Fibroblast of skin of scalp (primary cell): ENCODE measurements around the gene CAPS2. TPM values are rescaled to one million over a fixed set of nuclear protein-coding genes. Genes with fewer than 3 reads are reported as not detected.
"Not testable (repeated sequence)": the region's sequence is repeated elsewhere in the genome, so short reads cannot be mapped to it uniquely, and the experiment has no call there.

Experiments used
- DNase-seq: peaks from one replicate; pipeline ENCODE4 v3.0.0-alpha.2; 2013
- polyA plus RNA-seq, 2 experiments: library from polyadenylated mRNA; unstranded; fragments of 120-200 nt; gene quantifications; one replicate each; pipeline ENCODE4 v1.2.1, GENCODE V29; 2013; ENCODE audit not compliant: insufficient read length in 2 of 2

Gene CAPS2
- polyA plus RNA-seq (2013, experiment 1 of 2; ENCODE audit: insufficient read length), result 0.81 TPM
- 1.4 TPM for polyA plus RNA-seq (2013, experiment 2 of 2; ENCODE audit: insufficient read length)

DNA sequence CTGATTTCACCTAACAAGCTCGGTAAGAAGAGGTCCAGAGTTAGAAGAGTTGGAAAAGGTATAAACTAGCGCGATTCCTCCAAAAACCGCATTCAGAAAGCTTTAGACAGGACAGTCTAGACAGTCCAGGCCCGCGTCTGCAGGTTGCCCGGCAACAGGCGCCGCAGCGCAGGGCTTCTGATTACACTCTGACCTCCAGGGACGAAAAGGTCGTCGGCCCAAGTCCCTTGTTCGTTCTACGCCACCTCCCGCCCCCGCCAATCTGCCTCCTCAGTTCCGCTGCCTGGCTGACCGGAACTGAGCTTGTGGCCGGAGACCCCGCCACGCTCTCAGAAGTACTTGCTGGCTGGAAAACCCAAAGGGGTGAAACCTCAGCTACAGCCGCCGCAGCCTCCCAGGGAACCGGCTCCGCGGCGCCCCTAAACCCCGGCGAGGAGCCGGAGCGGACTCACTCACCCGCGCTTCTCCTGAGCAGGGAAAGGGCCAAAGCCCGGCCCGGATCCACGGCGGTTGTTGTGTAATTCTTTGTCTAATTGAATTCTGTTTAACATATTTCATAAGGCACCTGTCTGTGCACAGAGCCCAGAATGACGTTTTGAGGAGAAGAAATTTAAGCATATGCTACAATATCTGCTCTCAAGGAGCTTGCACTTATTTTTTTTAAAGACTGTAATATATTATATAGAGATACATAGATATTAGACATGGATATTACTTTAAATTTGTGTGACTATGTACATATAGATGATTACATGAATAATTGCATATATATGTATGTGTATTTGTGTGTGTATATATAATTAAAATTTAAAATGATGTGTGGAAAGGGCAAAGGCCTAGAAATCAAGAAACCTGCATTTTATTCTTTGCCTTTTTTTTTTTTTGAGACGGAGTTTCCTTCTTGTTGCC lies at the start of gene CAPS2:
TSS of gene CAPS2 (minus strand) at position 407 of the 909 bp plus-strand sequence. CDS start 3,826 bp downstream, outside the sequence.
- peak; percentile 84 for DNase-seq

DNA sequence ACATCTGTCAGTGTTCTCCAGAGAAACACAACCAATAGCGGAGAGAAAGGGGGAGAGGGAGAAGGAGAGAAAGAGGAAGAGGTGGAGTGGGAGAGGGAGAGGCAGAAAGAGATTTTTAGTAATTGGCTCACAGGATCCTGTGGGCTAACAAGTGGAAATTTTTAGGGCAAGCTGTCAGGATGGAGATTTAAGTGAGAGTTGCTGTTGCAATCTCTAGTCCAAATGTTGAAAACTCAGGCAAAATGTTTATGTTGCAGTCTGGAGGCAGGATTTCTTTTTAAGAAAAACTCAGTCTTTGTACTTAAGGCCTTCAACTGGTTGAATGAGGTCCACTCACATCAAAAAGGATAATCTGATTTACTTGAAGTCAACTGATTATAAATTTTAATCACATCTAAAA lies 48.2 kb upstream of the CAPS2 start:
- DNase-seq, result no peak

DNA sequence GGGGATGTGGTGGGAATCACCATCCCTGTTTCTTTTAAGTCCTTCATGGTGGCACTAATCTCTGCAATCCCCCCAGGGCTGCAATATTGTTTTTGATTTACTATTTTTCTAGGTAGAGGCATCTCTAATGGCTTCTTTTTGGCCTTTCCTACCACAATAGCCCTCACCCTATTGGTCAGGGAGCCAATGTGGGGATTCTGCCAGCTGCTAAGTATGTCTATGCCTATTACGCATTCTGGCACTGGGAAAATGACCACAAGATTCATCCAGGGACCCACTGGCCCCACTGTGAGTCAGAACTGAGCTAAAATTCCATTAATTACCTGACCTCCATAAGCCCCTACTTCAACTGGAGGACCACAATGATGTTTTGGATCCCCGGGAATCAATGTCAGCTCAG lies 44.8 kb upstream of the CAPS2 start:
- DNase-seq, result no peak

DNA sequence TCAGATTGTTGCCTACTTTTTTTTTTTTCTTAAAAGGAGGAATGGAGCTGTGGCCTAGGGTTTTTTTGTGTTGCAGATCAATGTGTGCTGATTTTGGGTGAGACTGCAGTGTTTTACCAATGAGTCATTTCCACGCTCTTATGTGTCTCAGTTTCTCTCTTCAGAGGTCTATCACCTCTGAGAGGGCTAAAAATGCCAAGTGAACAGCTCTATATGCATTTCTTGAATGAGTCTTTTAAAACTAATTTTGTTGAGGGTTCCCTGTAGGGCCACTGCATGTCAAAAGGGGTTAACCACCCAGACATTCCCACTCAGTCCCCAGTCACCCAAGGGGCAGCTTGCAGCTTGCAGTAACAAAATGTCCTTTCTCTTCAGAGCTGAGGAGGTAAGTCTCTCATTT lies 36.5 kb upstream of the CAPS2 start:
- peak; percentile 13 for DNase-seq

DNA sequence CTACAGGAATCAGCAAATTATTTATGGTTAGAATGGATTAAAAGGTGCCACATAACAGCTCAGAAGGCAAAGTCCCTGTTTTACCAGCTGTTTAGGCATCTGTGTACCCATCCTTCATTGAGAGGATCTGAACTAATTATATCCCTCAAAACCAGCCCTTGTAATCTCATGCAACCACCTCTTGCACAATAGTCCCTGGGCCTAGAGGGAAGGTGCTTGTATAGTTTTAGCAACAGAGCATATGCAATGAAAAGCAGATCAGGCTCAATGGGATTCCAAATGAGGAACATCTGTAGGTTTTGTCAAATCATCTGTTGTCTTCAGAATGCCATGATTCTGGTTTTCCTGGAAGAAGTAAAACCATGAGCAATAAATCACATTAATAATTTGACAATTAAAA lies 34.8 kb upstream of the CAPS2 start:
- peak; percentile 16 for DNase-seq

DNA sequence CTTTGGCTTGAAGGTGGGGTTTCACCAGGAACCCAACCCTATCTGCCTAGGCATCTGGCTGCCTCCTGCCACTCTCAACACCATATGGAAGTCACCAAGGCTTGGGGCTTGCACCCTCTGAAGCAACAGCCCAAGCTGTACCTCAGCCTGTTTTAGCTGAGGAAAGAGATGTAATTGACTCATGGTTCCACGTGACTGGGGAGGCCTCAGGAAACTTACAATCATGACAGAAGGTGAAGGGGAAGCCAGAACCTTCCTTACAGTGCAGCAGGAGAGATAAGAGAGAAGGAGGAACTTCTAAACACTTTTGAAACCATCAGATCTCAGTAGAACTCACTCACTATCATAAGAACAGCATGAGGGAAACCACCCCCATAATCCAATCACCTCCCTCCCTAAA lies 31.3 kb upstream of the CAPS2 start:
- no peak for DNase-seq

DNA sequence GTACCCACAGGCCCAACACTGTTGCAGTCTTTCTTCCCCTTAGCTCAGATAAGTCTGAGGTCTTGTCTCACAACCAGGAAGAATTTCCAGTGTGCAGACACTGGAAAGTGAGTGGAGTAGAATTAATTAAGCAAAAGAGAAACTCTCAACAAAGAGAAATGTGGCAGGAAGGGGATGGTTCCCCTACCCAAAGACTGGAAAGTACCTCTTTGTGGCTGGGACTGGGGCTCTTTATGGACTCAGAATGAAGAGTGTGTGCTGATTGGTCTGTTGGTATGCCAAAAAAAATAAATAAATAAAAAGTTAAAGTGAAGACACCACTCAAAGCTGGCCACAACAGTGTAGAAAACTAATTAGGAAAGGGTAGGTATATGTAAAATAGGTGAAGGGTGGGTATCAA lies 30.8 kb upstream of the CAPS2 start:
- DNase-seq, result no peak

DNA sequence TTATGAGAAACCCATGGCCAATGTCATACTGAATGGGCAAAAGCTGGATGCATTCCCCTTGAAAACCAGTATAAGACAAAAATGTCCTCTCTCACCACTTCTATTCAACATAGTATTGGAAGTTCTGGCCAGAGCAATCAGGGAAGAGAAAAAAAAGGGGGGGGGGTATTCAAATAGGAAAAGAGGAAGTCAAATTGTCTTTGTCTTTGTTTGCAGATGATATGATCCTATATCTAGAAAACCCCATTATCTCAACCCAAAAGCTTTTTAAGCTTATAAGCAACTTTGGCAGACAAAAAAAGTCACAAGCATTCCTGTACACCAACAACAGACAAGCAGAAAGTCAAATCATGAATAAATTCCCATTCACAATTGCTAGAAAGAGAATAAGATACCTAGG lies 23.9 kb upstream of the CAPS2 start:
- DNase-seq, result no peak

DNA sequence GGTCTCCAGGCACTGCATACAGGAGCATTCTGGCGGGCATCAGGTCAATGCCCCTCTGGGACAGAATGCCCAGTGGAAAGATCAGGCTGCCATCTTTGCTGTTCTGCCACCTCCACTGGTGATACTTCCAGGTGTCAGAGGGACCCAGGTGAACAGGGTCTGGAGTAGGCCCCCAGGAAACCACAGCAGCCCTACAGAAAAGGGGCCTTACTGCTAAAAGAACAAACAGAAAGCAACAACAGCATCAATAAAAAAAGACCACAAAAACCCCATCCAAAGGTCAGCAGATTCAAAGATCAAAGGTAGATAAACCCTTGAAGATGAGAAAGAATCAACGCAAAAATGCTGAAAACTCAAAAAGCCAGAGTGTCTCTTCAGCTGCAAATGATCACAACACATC lies 20.3 kb upstream of the CAPS2 start:
- DNase-seq, result no peak

DNA sequence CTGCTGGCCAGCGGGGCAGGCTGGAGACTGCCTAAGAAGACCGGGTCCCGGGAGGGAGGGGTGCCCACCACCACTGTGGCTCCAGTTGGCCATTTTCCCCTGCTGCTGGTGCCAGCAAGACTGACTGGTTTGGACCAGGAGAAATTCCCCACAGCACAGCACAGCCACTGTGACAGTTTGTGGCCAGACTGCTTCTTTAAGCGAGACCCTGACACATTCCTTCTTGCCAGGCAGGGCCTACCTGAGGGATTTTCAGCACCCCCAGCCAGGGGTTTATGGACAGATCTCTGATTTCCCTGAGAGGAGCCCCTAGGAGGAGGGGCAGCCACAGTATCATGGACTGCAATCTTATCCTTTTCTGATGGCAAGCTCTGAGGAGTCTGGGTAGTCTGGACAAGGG lies 19.8 kb upstream of the CAPS2 start:
- no peak for DNase-seq

DNA sequence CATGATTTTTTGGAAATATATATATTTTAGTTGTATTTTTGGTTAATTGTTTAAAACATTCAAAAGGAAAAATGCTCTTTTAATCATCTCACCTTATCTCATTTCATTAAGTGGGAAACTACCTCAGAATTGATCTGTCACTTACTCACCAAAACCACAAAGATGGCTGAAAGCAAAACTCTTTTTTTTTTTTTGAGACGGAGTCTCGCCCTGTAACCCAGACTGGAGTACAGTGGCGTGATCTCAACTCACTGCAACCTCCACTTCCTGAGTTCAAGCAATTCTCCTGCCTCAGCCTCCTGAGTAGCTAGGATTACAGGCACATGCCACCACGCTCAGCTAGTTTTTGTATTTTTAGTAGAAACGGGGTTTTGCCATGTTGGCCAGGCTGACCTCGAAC lies 16.1 kb upstream of the CAPS2 start:
- DNase-seq, result not testable (repeated sequence)

DNA sequence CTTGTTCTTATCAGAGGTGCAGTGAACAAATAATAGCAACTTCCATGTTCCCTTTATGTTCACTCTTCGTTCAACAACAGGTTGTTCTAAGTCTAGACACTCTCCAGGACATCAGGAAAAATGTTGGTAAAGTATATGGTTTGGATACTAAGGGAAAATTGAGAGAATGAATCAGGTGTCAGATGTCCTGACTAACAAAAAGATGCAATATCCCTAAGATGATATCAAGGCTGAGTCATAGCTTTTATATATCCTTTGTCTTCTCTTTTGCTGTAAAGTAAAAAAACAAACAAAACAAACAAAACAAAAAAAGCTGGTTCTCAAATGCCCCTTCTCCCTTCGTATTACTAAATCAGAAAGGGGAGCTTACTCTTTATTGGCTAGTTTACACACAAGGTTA lies 15.4 kb upstream of the CAPS2 start:
- DNase-seq, result no peak

DNA sequence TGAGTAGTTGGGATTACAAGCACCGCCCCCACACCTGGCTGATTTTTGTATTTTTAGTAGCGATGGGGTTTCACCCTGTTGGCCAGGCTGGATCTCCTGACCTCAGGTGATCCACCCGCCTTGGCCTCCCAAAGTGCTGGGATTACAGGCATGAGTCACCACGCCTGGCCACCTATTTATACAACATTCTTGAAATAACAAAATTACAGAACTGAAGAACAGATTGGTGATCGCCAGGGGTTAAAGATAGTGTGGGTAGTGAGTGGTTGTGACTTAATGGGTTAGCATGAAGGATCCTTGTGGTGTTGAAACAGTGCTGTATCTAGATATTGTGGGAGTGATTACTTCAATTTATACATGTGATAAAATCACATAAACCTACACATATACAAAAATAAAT lies 11.7 kb upstream of the CAPS2 start:
- no peak for DNase-seq

DNA sequence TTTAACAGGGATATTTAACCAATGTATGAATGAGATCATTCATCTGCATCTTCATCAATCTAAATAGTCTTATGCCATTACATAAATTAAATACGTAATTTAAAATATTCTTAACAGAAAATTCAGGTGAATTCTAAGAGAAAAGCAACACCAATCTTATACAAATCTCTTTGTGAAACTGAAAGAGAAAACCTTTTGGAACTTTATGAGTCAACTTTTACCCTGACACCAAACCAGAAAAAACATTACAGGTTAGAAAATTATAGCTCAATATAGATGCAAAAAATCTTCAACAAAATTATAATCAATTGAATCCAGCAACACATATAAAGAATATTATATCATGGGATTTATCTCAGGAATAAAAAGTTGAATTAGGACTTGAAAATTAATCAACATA lies 7.8 kb upstream of the CAPS2 start:
- no peak for DNase-seq

DNA sequence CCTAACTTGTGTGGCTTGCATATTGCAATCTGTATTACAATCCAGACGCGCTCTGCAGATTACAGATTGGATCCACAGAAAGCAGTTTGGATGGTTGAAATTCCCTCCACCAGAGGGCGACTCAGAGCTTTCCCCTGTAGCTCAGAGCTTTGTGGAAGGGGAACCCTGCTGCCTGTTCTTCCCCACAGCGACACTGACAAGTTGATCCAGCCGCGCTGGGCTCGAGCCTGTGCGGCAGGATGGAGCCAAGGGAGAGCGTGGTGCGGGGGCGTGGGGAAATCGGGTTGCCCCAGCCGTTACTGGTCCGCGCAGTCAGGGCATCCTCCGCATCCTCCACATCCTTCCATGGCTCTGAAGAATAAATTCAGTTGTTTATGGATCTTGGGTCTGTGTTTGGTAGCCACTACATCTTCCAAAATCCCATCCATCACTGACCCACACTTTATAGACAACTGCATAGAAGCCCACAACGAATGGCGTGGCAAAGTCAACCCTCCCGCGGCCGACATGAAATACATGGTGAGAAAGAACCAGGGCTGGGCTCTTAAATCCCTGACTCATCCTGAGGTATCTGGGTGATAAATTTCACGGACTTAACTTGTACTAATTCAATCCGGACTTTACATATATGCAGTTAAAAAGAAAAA lies 4.4 kb upstream of the CAPS2 start, which contains the start of gene GLIPR1L1:
TSS of gene GLIPR1L1 (plus strand) at position 287 of the 647 bp plus-strand sequence. CDS start at position 346, 59 bp downstream.
- peak; percentile 92 for DNase-seq

DNA sequence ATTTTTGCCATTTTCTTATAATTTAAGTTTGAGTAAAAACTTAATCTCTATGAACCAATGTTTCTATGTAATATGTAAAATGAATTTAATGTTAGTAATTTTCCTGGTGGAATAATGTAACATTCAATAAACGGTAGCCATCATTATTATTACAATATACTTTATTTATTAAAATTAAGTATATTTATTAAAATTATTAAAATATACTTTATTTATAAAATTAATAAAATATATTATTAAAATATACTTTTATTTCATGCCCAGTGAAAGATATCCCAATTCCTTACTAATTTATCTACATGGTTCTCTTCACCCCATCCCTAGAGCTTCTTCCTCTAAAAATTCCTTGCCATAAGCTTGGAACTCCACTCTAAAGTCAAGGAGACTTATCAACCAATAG lies 2.5 kb downstream of the CAPS2 start:
- DNase-seq, result no peak

DNA sequence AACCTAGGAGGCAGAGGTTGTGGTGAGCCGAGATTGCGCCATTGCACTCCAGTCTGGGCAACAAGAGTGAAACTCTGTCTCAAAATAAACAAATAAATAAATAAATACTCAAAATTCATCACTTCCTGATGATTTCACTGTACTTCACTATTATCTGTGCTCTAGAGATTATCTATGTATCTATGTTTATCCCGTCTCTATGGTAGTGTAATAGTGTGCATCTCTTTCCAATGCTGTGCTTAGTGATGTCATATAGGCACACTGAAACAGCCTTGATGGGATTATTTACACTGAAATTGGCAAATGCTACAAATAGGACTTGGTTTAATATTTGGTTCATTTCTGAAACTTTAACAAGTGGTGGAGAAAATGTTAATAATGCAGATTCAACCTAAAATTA lies 6.5 kb downstream of the CAPS2 start:
- no peak for DNase-seq

DNA sequence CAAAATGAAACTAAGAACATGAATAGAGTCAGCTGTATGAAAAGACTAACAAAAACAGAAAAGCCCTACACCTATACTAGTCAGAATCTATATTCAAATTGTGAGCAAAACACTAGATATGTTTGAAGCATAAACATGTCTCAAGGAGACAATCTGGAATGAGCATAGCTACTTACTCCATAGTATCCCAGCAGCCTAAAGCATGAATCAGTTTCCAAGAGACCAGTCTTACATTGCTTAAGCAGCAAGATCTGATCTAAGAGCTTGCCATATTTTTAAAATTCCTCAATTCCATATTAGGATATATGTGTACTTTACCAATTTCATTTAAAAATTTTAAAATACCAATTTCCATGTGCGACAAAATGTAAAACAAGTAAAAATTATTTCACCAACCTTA lies 7.7 kb downstream of the CAPS2 start:
- DNase-seq, result peak; percentile 71

DNA sequence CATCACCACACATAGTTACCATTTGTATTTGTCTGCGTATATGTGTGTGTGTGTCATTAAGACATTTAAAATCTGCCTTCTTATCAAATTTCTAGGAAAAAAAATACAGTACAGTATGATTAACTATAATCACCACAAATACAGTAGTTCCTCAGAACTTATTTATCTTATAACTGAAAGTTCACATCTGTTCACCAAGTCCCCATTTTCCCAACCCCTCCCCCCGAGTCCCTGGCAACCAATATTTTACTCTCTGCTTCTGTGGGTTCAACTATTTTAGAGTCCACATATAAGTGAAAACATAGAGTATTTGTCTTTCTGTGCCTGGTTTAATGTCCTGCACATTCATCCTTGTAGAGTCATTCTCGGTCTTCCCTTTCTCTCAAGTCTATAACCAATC lies 12.3 kb downstream of the CAPS2 start:
- DNase-seq, result no peak

DNA sequence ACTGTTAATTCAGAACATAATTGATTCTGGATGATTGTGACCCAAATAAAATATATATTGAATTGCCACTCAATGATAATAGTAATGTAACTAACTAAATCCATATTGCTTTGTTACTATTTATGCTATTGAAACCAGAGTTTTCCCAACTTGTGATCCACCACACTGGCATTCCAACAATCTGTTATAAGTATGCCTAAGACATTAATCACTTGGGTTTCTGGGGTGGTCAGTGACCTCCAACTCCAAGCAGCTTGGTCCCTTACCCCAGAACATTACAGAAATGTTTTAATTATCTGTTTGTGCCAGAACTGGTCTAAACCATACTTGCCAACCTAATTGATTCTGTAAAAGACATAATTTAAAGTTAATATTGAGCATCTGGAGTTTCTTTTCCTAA lies 14.6 kb downstream of the CAPS2 start:
- peak; percentile 84 for DNase-seq

DNA sequence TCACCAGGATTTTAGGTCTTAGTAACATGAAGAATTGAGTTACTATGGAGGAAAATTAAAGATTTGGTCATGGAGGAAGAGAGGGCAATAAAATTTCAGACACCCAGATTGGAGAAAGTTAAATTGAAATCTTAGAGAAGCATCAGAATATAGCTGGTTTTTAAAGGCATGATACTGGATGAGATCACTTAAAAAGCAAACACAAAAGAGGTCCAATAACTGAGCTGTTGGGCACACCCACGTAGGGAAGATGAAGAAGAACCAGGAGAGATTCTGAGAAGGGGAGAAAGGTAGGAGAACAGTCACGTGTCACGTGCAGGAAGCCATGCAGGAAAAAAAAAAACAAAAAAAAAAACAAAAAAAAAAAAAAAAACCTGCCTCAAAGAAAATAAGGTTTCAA lies 18.8 kb downstream of the CAPS2 start:
- no peak for DNase-seq

DNA sequence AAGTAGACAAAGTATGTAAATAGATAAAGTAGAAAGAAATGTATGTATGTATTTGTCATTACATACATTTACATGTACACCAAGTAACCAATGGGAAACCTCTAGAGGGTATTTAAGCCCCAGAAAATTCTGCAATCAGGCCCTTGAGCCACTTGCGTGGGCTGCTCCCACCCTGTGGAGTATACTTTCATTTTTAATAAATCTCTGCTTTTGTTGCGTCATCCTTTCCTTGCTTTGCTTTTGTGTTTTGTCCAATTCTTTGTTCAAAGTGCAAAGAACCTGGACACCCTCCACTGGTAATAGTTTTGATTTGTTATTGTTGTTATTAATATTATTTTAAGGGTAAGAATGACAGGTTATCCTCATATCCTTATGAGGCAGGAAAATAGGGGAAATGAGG lies 21.8 kb downstream of the CAPS2 start:
- DNase-seq, result no peak

DNA sequence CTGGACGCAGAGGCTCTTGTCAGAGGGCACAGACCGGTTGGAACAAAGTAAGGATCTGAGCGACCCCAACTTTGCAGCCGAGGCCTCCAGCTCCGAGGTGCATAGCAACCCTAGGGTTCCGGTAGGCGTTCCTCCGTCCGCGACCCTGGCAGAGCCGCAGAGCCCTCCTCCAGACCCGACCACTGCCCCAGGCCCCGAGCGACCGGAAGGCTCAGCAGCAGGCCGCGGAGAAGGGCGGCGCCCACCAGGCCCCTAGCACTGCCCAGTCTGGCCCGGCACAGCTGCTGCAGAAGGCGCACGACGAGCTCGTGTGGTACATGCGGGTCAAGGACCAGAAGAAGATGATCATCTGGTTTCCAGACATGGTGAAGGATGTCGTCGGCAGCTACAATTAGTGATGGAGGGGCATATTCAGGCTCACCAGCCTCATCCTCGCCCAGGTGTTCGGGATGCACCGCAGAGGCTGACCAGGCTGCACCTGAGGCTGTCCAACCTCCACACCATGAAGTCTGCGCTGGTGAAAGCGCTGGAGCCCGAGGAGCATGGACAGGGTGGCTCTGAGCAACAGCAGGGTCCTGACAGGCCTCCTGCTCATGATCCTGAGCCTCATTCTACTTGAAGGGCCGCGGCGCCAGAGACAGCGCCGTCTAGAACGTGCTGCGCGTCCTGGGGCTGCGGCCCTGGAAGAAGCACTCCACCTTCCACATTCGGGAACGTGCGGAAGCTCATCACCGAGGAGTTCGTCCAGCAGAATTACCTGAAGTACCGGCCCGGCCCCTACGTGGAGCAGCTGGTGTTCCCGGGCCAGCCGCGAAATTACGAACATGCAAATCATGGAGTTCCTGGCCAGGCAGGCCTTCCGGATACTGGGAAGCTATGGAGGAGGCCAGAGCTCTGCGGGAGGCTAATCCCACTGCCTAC lies 24.5 kb downstream of the CAPS2 start:
- no peak for DNase-seq
